ENCODE data around the gene TRIM40.
"Not testable (repeated sequence)": the region's sequence is repeated elsewhere in the genome, so short reads cannot be mapped to it uniquely, and the experiment has no call there.

The TRIM40 gene

GRCh38 chr6:30112402-30112994 lies 23.4 kb upstream of the TRIM40 start:
- Mint-ChIP-seq H3K27me3 (ENCODE audit: low read depth) (peaks cover 75% of the 10 kb centered on the region), H3K27ac (no peak overlapping the region), H3K4me3 (no peak overlapping the region), H3K36me3 (ENCODE audit: low read depth) (no peaks in the 10 kb centered on the region), H3K9me3 (no peaks in the 10 kb centered on the region), H3K4me1 (no peaks in the 10 kb centered on the region)
- TF ChIP-seq CTCF (IDR thresholded peaks at IDR 0.05; ENCODE audit: unreplicated experiment in 3 of 3) = no peak

GRCh38 chr6:30113003-30113759 lies 22.8 kb upstream of the TRIM40 start, which contains the start of gene TRIM31:
Gene TRIM31, minus strand, starts transcription at chr6:30113090. Its CDS starts 285 bp downstream, at chr6:30112805.
- Mint-ChIP-seq H3K4me1 (no peaks in the 10 kb centered on the region), H3K27ac (no peak within 1 kb of the TSS), H3K36me3 (ENCODE audit: low read depth) (no peaks in the 10 kb centered on the region), H3K9me3 (no peaks in the 10 kb centered on the region), H3K4me3 (no peak within 1 kb of the TSS), H3K27me3 (ENCODE audit: low read depth) (peaks cover 72% of the 10 kb centered on the region)
- TF ChIP-seq CTCF (IDR thresholded peaks at IDR 0.05; ENCODE audit: unreplicated experiment in 3 of 3) = no peak

- no peaks in the 10 kb centered on the region for H3K4me1 Mint-ChIP-seq
- no peak for TF ChIP-seq CTCF (IDR thresholded peaks at IDR 0.05; ENCODE audit: unreplicated experiment in 3 of 3)
- no peak overlapping the region for H3K27ac Mint-ChIP-seq
- no peaks in the 10 kb centered on the region for H3K9me3 Mint-ChIP-seq
- H3K36me3 Mint-ChIP-seq (ENCODE audit: low read depth) = no peaks in the 10 kb centered on the region
- H3K4me3 Mint-ChIP-seq = no peak overlapping the region
- peaks cover 68% of the 10 kb centered on the region for H3K27me3 Mint-ChIP-seq (ENCODE audit: low read depth)
Measured at GRCh38 chr6:30113841-30114240, 22.1 kb upstream of the TRIM40 start.

- peaks cover 58% of the 10 kb centered on the region for H3K27me3 Mint-ChIP-seq (ENCODE audit: low read depth)
- no peaks in the 10 kb centered on the region for H3K4me1 Mint-ChIP-seq
- no peaks in the 10 kb centered on the region for H3K36me3 Mint-ChIP-seq (ENCODE audit: low read depth)
- no peak overlapping the region for H3K27ac Mint-ChIP-seq
- TF ChIP-seq CTCF (IDR thresholded peaks at IDR 0.05; ENCODE audit: unreplicated experiment in 3 of 3) = peak in 1 of 3 experiments; percentile 13
- H3K4me3 Mint-ChIP-seq = no peak overlapping the region
- no peaks in the 10 kb centered on the region for H3K9me3 Mint-ChIP-seq
Measured at GRCh38 chr6:30116724-30117123, 19.2 kb upstream of the TRIM40 start.

GRCh38 chr6:30118691-30119090 lies 17.2 kb upstream of the TRIM40 start:
- H3K27me3 Mint-ChIP-seq (ENCODE audit: low read depth) = peaks cover 53% of the 10 kb centered on the region
- H3K9me3 Mint-ChIP-seq; H3K36me3 Mint-ChIP-seq (ENCODE audit: low read depth); H3K4me1 Mint-ChIP-seq; H3K27ac Mint-ChIP-seq; H3K4me3 Mint-ChIP-seq: not testable (repeated sequence)

GRCh38 chr6:30121446-30122366 lies 14.2 kb upstream of the TRIM40 start:
- Mint-ChIP-seq H3K9me3 (no peaks in the 10 kb centered on the region), H3K27ac (no peak overlapping the region)

More at GRCh38 chr6:30121446-30122366, 14.2 kb upstream of the TRIM40 start:
- no peaks in the 10 kb centered on the region for H3K4me1 Mint-ChIP-seq
- H3K27me3 Mint-ChIP-seq (ENCODE audit: low read depth) = peaks cover 51% of the 10 kb centered on the region
- TF ChIP-seq CTCF (IDR thresholded peaks at IDR 0.05; ENCODE audit: unreplicated experiment in 3 of 3) = no peak
- no peaks in the 10 kb centered on the region for H3K36me3 Mint-ChIP-seq (ENCODE audit: low read depth)
- H3K4me3 Mint-ChIP-seq = no peak overlapping the region

All from nephron (organoid).